Heart left ventricle (tissue), 16 donors: ENCODE measurements around the gene MACF1. TPM values are rescaled to one million over a fixed set of nuclear protein-coding genes. Genes with fewer than 3 reads are reported as not detected.

Experiments
- ATAC-seq, 4 donors: fragments of 200-7000 bp; cut with Tn5 transposase; one replicate each; pipeline ENCODE4 v1.9.1; 2020 to 2022; ENCODE audit warnings: moderate library complexity in 4 of 4, mild to moderate bottlenecking in 3 of 4, moderate number of reproducible peaks in 1 of 4
- DNase-seq, 5 donors: peaks; one replicate each; pipeline ENCODE4 v3.0.0-alpha.2; 2020
- H3K27ac ChIP-seq, 12 donors: fragments of 200-600 bp; sonication (generic) in 4 of 12; one replicate each; pipeline versions ENCODE4 v1.5.0 to v1.8.0; 2016 to 2022; ENCODE audit warnings: mild to moderate bottlenecking in 2 of 12
- H3K27me3 ChIP-seq, 9 donors: fragments of 200-600 bp; sonication (generic) in 2 of 9; one replicate each; pipeline versions ENCODE4 v1.5.1 to v1.8.0; 2016 to 2022; ENCODE audit warnings: mild to moderate bottlenecking in 3 of 9
- H3K36me3 ChIP-seq, 9 donors: fragments of 200-600 bp; sonication (generic) in 2 of 9; one replicate each; pipeline versions ENCODE4 v1.5.0 to v1.8.0; 2018 to 2022; ENCODE audit warnings: mild to moderate bottlenecking in 2 of 9
- H3K4me1 ChIP-seq, 12 donors: fragments of 200-600 bp; sonication (generic) in 4 of 12; one replicate each; pipeline versions ENCODE4 v1.5.0 to v1.8.0; 2016 to 2022; ENCODE audit warnings: mild to moderate bottlenecking in 3 of 12
- H3K4me3 ChIP-seq, 12 donors: fragments of 200-600 bp; sonication (generic) in 4 of 12; one replicate each; pipeline versions ENCODE4 v1.5.0 to v1.8.0; 2017 to 2022; ENCODE audit warnings: mild to moderate bottlenecking in 9 of 12, moderate library complexity in 4 of 12
- H3K9me3 ChIP-seq, 12 donors: fragments of 200-600 bp; sonication (generic) in 4 of 12; one replicate each; pipeline versions ENCODE4 v1.5.0 to v1.8.0; 2016 to 2022; ENCODE audit warnings: mild to moderate bottlenecking in 1 of 12
- CTCF ChIP-seq, 12 donors: fragments of 200-600 bp; sonication (generic) in 4 of 12; IDR thresholded peaks; one replicate each; pipeline versions ENCODE4 v1.5.0 to v1.8.0; 2018 to 2022; ENCODE audit warnings: antibody characterized with exemption in 12 of 12, mild to moderate bottlenecking in 5 of 12
- POLR2A ChIP-seq, 2 donors: fragments of 450-650 bp; IDR thresholded peaks; one replicate each; pipeline ENCODE4 v1.6.1; 2017; ENCODE audit warnings: antibody characterized with exemption in 2 of 2, mild to moderate bottlenecking in 2 of 2, moderate library complexity in 2 of 2
- WGBS, 4 donors: extraction: QIAGEN DNeasy Blood & Tissue Kit in 2 of 4; methylation state at CpG; one replicate each; pipeline versions ENCODE4 v1.1.5 to v1.1.7; 2013 to 2018; 5-methylcytosine and 5-hydroxymethylcytosine counted together
- intact Hi-C, 10 donors: fragments of 100-400 bp; cut with DNase I; formaldehyde crosslinking; loops; one replicate each; pipeline versions ENCODE4 v1.11.1 to v1.14.2; 2022
- polyA plus RNA-seq, 2 donors: library from polyadenylated mRNA; stranded (reverse); fragments of 200-250 nt; gene quantifications; one replicate each; pipeline ENCODE4 v1.2.3, GENCODE V29; 2013
- total RNA-seq, 9 donors: library from RNA; depleted of rRNA in 2 of 9; stranded (reverse); fragments of >200 nt in 2 of 9; fragmentation: NEBNext Ultra II Directional in 3 of 9; extraction: Animal tissue kit (Norgen Biotek cat#: 25700) in 3 of 9; gene quantifications; one replicate each; pipeline versions ENCODE4 v1.1.0 to v1.2.4, GENCODE V29; 2016 to 2023
- donor health status: ischemic (EF 13 %, LVEDD 7.1; RV severe dilation, severe dysfunction).
- donor health status: healthy with polysubstance abuse.
- donor health status: DM: no; HTN: yes; CAD: no.
- donor health status: DM: no; HTN: no; CAD: no.
- donor health status: ischemic (EF 25% LVEDD 6.9; RV normal size, moderate dysfunction).
- donor health status: ischemic (EF 25% LVEDD 5.7; RV mildly dilated, moderate dysfunction).
- donor health status: healthy.
- donor health status: DM: yes; HTN: yes; CAD: no.
- donor health status: ischemic (EF 35%, LVEDD 5.7; RV mildly dilated, moderate dysfunction).
- donor health status: nonischemic (EF 11% LVEDD 7.7; RV severe dilation, severe dysfunction).
- donor health status: DM: yes; HTN: yes; CAD: no.
- donor health status: PGD.
- donor health status: ischemic (EF 29% LVEDD 5.4; RV normal size, mild dysfunction).
- donor health status: nonischemic (EF 23%, LVEDD 6.1; RV moderate dilation, normal function).

MACF1 gene
- total and polyA plus RNA-seq, 11 donors = 102 to 436 (median 251) TPM

- Histone ChIP-seq H3K4me1 (peaks cover 10 to 71% (median 36%) of the 10 kb centered on the region in 12 donors), H3K27me3 (no peaks in the 10 kb centered on the region), H3K4me3 (no peak overlapping the region), H3K27ac (no peak overlapping the region), H3K36me3 (no peaks in the 10 kb centered on the region), H3K9me3 (no peaks in the 10 kb centered on the region)
- ATAC-seq = no peak
- 97 to 98% (median 97%) methylated on average over 9 of the region's 9 CpGs for WGBS, 4 donors
- intact Hi-C loops = loop anchor here in 1 of 10 donors (10.0 kb wide), 1 partner anchor 54 kb away; no protein-coding TSS in a partner anchor
- TF ChIP-seq CTCF (IDR thresholded peaks at IDR 0.05) = no peak
- TF ChIP-seq POLR2A (IDR thresholded peaks at IDR 0.05) = no peak
- DNase-seq = no peak
These were observed 36.0 kb upstream of the MACF1 start for GRCh38 chr1:39168301-39169080.

- no peak for TF ChIP-seq POLR2A (IDR thresholded peaks at IDR 0.05)
- no peak for TF ChIP-seq CTCF (IDR thresholded peaks at IDR 0.05)
- DNase-seq (no peak), ATAC-seq (no peak)
- Histone ChIP-seq H3K36me3 (no peaks in the 10 kb centered on the region), H3K4me1 (peaks cover 0 to 66% (median 36%) of the 10 kb centered on the region in 12 donors), H3K4me3 (no peak overlapping the region), H3K27ac (peak overlapping the region in 1 of 12 donors; percentile 70), H3K27me3 (no peaks in the 10 kb centered on the region), H3K9me3 (no peaks in the 10 kb centered on the region)
- 84 to 89% (median 87%) methylated on average over 9 of the region's 9 CpGs for WGBS, 4 donors
- intact Hi-C loops = loop anchor here in 2 of 10 donors (5.0 kb wide), 2 partner anchors 34 to 44 kb away; no protein-coding TSS in a partner anchor
These were observed 33.5 kb upstream of the MACF1 start for GRCh38 chr1:39170731-39171667.

GRCh38 chr1:39173119-39173994 lies 31.1 kb upstream of the MACF1 start:
- DNase-seq = no peak
- Histone ChIP-seq H3K27ac (peak overlapping the region in 10 of 12 donors; percentile 1 to 79 (median 58)), H3K4me3 (no peak overlapping the region), H3K36me3 (no peaks in the 10 kb centered on the region), H3K4me1 (peaks cover 3 to 64% (median 40%) of the 10 kb centered on the region in 12 donors), H3K27me3 (no peaks in the 10 kb centered on the region), H3K9me3 (no peaks in the 10 kb centered on the region)
- TF ChIP-seq POLR2A (IDR thresholded peaks at IDR 0.05) = no peak
- peak in 2 of 12 donors; percentile 15 to 24 for TF ChIP-seq CTCF (IDR thresholded peaks at IDR 0.05)
- peak in 3 of 4 donors; percentile 15 to 48 (median 22) for ATAC-seq
- intact Hi-C loops = loop anchor here in 2 of 10 donors (5.0 kb wide), 2 partner anchors 36 to 46 kb away; no protein-coding TSS in a partner anchor
- WGBS, 4 donors = 80 to 87% (median 83%) methylated on average over 9 of the region's 9 CpGs
